NCI-H345 treated with DMSO at 0.1 percent for 48 hours (cell line): ENCODE measurements around the gene OSBPL9.

Experiments used
- DNase-seq: peaks from one replicate; lab custom pipeline; 2025; ENCODE audit not compliant: unreplicated experiment; lab: John Stamatoyannopoulos, UW

OSBPL9 gene

GRCh38 chr1:51734896-51735745 is 118.2 kb downstream of the OSBPL9 start:
- DNase-seq = no peak

- no peak for DNase-seq
Observed at GRCh38 chr1:51735746-51736254, 118.9 kb downstream of the OSBPL9 start.

- DNase-seq = no peak
Observed at GRCh38 chr1:51736702-51737101, 119.8 kb downstream of the OSBPL9 start.

GRCh38 chr1:51738681-51739080 is 121.8 kb downstream of the OSBPL9 start:
- no peak for DNase-seq

- no peak for DNase-seq
Observed at GRCh38 chr1:51740652-51741051, 123.8 kb downstream of the OSBPL9 start.

- no peak for DNase-seq
Observed at GRCh38 chr1:51741121-51741681, 124.3 kb downstream of the OSBPL9 start.

GRCh38 chr1:51744506-51745303 is 127.8 kb downstream of the OSBPL9 start:
- no peak for DNase-seq

GRCh38 chr1:51745304-51745570 is 128.3 kb downstream of the OSBPL9 start:
- DNase-seq = no peak

- no peak for DNase-seq
Observed at GRCh38 chr1:51749151-51749550, 132.3 kb downstream of the OSBPL9 start.

- no peak for DNase-seq
Observed at GRCh38 chr1:51750218-51750617, 133.3 kb downstream of the OSBPL9 start.

GRCh38 chr1:51750729-51751128 is 133.8 kb downstream of the OSBPL9 start:
- no peak for DNase-seq

- DNase-seq = no peak
Observed at GRCh38 chr1:51752073-51752948, 135.4 kb downstream of the OSBPL9 start.

GRCh38 chr1:51753969-51754368 is 137.1 kb downstream of the OSBPL9 start:
- no peak for DNase-seq

GRCh38 chr1:51754666-51755065 is 137.8 kb downstream of the OSBPL9 start:
- DNase-seq = no peak

- DNase-seq = no peak
Observed at GRCh38 chr1:51755437-51755836, 138.5 kb downstream of the OSBPL9 start.

GRCh38 chr1:51756290-51756689 is 139.4 kb downstream of the OSBPL9 start:
- no peak for DNase-seq

GRCh38 chr1:51758310-51758709 is 141.4 kb downstream of the OSBPL9 start:
- DNase-seq = no peak

GRCh38 chr1:51760872-51761271 is 144.0 kb downstream of the OSBPL9 start:
- DNase-seq = no peak

GRCh38 chr1:51761351-51761750 is 144.5 kb downstream of the OSBPL9 start:
- no peak for DNase-seq

GRCh38 chr1:51768971-51769588 is 152.2 kb downstream of the OSBPL9 start:
- DNase-seq = peak; percentile 3
